ENCODE data around the gene HSPH1.

DNA sequence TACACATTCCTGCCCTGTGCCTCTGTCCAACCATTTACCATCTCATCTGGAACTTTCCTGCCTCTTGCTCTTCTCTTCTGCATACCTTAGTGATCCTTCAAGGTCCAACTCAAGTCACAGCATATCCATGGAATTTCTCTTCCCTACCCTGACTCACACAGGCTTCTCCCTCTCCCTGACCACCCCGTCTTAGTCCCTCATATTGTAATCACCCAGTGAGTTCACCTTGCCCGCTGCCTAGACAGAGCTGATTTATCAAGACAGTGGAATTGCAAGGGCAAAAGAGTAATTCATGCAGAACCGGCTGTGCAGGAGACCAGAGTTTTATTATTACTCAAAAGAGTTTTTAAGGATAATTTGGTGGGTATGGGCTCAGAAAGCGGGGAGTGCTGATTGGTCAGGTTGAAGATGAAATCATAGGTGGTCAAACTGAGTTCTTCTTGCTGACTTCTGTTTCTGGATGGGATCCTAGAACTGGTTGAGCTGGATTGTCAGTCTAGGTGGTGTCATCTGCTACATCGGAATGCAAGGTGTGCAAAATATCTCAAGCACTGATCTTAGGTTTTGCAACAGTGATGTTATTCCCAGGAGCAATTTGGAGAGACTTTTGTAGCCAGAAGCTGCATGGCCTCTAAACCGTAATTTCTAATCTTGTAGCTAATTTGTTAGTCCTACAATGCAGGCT lies 67.2 kb downstream of the HSPH1 start:
- TF ChIP-seq, protein P1, sequence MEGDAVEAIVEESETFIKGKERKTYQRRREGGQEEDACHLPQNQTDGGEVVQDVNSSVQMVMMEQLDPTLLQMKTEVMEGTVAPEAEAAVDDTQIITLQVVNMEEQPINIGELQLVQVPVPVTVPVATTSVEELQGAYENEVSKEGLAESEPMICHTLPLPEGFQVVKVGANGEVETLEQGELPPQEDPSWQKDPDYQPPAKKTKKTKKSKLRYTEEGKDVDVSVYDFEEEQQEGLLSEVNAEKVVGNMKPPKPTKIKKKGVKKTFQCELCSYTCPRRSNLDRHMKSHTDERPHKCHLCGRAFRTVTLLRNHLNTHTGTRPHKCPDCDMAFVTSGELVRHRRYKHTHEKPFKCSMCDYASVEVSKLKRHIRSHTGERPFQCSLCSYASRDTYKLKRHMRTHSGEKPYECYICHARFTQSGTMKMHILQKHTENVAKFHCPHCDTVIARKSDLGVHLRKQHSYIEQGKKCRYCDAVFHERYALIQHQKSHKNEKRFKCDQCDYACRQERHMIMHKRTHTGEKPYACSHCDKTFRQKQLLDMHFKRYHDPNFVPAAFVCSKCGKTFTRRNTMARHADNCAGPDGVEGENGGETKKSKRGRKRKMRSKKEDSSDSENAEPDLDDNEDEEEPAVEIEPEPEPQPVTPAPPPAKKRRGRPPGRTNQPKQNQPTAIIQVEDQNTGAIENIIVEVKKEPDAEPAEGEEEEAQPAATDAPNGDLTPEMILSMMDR (IDR thresholded peaks at IDR 0.05): no peak
- TF ChIP-seq ZFX (IDR thresholded peaks at IDR 0.05; ENCODE audit: borderline replicate concordance): no peak

Data from 22Rv1 (cell line).